GM12873 (cell line): ENCODE measurements around the gene LCMT1.

Experiments used
- CTCF ChIP-seq: IDR thresholded peaks from 2 replicates; pipeline ENCODE4 v1.5.1; 2012; ENCODE audit warnings: low read depth, mild to moderate bottlenecking, moderate library complexity, low read length, control low read depth; ENCODE audit not compliant: insufficient read depth; ENCODE audit errors: missing control alignments

The LCMT1 gene

GRCh38 chr16:25073854-25074253 is 37.7 kb upstream of the LCMT1 start:
- no peak for TF ChIP-seq CTCF

- no peak for TF ChIP-seq CTCF
Measured at GRCh38 chr16:25078386-25078978, 33.1 kb upstream of the LCMT1 start.

- TF ChIP-seq CTCF = no peak
Measured at GRCh38 chr16:25079637-25080378, 31.7 kb upstream of the LCMT1 start.

- TF ChIP-seq CTCF = no peak
Measured at GRCh38 chr16:25080420-25081131, 31.0 kb upstream of the LCMT1 start.

- TF ChIP-seq CTCF = no peak
Measured at GRCh38 chr16:25081702-25082101, 29.8 kb upstream of the LCMT1 start.

- TF ChIP-seq CTCF = no peak
Measured at GRCh38 chr16:25083065-25083464, 28.5 kb upstream of the LCMT1 start.

- TF ChIP-seq CTCF = no peak
Measured at GRCh38 chr16:25083701-25084100, 27.8 kb upstream of the LCMT1 start.
